HG02610 (cell line): ENCODE measurements around the gene ZNF91.
"Not testable (repeated sequence)": the region's sequence is repeated elsewhere in the genome, so short reads cannot be mapped to it uniquely, and the experiment has no call there.

Experiments
- ATAC-seq: cut with Tn5 transposase; IDR thresholded peaks from one replicate; pipeline ENCODE4 v1.9.1; 2021; ENCODE audit warnings: mild to moderate bottlenecking, moderate library complexity; ENCODE audit not compliant: unreplicated experiment

Gene ZNF91

GRCh38 chr19:23399443-23399842, 4.2 kb upstream of the ZNF91 start:
- no peak for ATAC-seq

DNA sequence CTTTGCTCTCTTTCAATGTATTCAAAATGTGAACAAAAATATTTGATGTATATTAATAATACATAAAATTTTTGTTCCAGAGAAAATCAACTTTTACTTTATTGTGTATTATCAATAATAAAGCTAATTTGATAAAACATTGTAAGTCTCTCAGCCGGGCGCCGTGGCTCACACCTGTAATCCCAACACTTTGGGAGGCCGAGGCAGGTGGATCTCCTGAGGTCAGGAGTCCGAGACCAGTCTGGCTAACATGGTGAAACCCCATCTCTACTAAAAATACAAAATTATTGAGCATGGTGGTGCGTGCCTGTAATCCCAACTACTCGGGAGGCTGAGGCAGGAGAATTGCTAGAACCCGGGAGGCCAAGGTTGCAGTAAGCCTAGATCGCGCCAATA, 449 bp upstream of the ZNF91 start:
- ATAC-seq: not testable (repeated sequence)

- no peak for ATAC-seq
These were observed 760 bp downstream of the ZNF91 start for GRCh38 chr19:23394511-23394910.

DNA sequence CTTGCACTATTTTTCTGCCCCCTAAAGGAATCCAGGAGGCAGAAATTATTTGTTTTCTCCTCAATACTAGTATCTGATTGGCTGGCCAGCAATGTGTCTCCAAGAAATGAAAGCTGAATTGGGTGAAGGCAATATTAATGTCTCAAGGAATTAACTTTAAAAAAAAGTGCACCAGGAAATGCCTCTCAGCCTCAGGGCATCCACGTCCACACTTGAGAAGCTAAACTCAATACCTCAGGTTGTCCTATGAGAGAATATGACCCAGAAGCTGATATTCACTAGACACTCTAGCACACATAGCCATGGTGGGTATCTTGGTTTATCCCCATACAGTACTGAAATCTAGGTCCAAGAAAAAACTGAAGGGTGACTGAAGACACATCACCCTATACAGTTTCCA, 2.1 kb downstream of the ZNF91 start:
- no peak for ATAC-seq

DNA sequence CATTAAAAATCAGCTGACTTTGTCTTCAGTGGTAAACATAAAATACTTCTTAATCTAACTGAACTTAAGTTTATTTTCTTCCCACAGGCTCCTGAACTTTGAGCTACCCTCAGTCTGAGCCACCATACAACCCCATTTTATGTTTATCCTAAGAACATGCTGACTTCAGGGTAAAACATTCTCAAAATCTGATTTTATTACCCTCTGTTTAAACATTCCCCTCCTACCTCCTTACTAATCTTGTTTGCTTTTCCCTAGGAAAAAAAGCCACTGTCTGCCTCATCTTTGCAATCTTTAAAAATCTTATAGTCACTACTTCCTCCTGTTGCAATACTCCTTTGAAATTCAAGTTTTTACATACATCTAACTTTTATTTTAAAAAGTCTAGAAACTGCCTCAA, 4.0 kb downstream of the ZNF91 start:
- ATAC-seq: no peak

- no peak for ATAC-seq
These were observed 9.9 kb downstream of the ZNF91 start for GRCh38 chr19:23385404-23385803.

DNA sequence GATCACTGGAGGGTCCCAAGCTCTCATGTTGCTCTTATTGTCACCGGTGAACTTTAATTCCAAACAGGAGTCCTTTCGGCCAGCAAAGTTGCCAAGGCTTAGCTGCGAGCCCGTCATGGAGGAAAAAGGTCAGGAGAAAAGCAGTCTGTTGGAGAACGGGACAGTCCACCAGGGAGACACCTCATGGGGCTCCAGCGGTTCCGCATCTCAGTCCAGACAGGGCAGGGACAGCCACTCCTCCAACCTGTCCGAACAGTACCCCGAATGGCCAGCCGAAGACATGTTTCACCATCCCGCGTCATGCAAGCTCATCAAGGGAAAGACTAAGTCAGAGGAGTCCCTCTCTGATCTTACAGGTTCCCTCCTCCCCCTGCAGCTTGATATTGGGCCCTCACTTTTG, 10.4 kb downstream of the ZNF91 start:
- ATAC-seq: no peak

GRCh38 chr19:23384166-23384565, 11.1 kb downstream of the ZNF91 start:
- ATAC-seq: no peak

DNA sequence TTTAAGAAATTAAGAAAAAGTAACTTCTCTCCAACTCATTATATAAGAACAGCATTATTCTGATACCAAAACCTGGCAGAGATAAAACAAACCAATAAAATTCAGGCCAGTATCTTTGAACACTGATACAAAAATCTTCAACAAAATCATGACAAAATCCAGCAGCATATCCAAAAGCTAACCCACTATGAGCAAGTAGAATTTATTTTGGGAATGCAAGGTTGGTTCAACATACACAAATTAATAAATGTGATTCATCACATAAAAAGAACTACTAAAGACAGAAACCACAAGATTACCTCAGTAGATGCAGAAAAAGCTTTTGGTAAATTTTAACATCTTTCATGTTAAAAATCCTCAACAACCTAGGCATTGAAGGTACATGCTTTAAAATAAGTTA, 12.3 kb downstream of the ZNF91 start:
- no peak for ATAC-seq

- no peak for ATAC-seq
These were observed 14.2 kb downstream of the ZNF91 start for GRCh38 chr19:23381114-23381513.

GRCh38 chr19:23379671-23380070, 15.6 kb downstream of the ZNF91 start:
- ATAC-seq: not testable (repeated sequence)

DNA sequence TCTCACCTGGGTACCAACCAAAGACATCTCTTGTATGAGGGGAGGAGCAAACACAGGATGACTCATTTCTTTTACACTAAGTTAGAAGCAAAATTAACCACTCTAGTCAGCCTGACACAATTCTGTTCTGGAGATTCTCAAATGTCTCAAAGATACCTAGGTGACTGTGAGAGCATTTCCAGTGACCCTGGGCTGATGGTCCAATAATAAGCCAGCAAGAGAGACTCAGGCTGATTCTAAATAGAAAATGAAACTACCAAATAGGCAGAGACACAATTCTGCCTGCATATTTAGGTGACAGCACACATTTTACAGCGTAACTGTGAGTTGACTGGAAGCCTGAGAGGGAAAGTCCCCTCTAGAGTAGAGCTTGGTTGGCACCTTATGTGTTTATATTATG, 16.3 kb downstream of the ZNF91 start:
- no peak for ATAC-seq

- ATAC-seq: no peak
These were observed 18.0 kb downstream of the ZNF91 start for GRCh38 chr19:23377276-23377675.

DNA sequence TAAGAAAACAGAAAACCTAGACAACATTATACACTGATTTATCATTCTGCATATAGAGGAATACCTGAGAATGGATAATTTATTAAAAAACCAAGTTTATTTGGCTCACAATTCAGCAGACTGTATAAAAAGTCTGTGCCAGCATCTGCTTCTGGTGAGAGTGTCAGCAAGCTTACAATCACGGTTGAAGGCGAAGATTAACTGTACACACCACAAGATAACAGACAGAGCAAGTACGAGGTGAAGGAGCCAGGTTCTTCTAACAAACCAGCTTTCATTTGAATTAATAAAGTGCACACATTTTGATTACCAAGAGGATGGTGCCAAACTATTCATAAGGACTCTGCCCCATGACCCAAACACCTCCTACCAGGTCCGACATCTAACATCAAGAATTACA, 28.8 kb downstream of the ZNF91 start:
- ATAC-seq: no peak

GRCh38 chr19:23366031-23366430, 29.2 kb downstream of the ZNF91 start:
- ATAC-seq: not testable (repeated sequence)

- ATAC-seq: no peak
These were observed 30.0 kb downstream of the ZNF91 start for GRCh38 chr19:23365222-23365621.

GRCh38 chr19:23361843-23362242, 33.4 kb downstream of the ZNF91 start:
- not testable (repeated sequence) for ATAC-seq

GRCh38 chr19:23351806-23352205, 43.5 kb downstream of the ZNF91 start:
- no peak for ATAC-seq

GRCh38 chr19:23346696-23347095, 48.6 kb downstream of the ZNF91 start:
- no peak for ATAC-seq

DNA sequence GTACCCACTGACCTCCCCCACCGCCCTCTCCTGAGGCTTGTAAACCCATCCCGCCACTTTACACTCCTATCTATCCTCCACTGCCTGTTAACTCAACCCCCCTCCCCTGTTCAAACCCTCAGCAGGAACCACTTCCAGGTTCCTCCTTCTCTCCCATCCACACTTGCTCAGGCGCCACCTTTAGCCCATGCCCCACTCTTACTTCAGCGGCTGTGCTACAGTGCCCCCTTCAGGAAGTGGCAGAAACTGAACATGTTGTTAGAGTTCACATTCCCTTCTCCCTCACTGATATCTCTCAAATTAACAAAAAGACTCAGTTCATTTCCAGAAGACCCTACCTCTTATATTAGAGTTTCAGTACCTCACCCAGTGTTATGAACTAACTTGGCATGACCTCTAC, 49.4 kb downstream of the ZNF91 start:
- ATAC-seq: no peak

DNA sequence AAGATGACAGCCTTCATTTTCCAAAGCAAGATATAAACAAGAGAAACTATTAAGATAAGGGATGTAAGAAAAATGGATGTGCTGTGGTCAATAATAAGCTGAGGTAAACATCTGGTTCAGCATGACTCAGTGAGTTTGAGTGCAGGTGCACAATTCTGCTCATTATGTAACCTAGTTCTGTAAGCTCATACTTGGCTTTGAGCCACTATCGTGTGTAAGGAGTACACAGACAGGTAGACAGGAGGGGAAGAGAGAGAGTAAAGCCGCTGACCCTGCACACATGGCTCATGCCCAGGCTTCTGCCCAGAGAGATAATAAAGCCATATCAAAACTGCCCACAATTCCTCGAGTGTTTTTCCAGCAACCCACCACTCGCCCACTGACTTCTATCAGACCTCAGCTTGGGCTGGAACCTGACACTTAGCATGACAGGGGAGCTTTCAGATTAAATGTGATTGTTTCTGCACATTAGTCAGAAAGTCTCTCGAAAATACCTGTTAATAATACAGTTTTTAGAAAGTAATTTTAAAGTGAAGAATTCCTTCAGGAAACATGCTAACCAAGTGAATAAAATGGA, 51.7 kb downstream of the ZNF91 start:
- no peak for ATAC-seq

DNA sequence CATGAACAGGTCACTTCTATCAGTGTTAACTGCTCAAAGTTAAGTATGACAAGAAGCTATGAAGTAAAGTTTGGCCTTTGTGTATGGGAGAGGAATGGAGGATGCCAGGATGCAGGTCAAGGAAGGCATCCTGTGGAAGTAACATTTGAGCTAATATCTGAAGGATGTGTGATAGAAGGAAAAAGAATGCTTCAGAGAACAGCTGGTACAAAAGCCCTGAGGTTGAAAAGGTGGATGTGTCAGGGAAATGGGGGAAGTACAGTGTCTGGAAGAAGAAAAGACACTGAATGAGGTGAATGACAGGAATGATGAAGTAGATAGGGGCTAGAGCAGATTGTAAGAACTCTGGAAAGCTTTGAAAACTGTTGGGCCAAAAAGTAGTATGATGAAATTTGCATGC, 67.1 kb downstream of the ZNF91 start:
- ATAC-seq: no peak

GRCh38 chr19:23321953-23322549, 73.2 kb downstream of the ZNF91 start:
- no peak for ATAC-seq
